GM12801 (cell line): ENCODE data around the gene SRM.

ENCODE experiments used
- CTCF ChIP-seq: IDR thresholded peaks from one replicate; pipeline ENCODE4 v1.5.1; 2011; ENCODE audit warnings: control low read depth; ENCODE audit not compliant: insufficient read length; ENCODE audit errors: extremely low read depth

The SRM gene

GRCh38 chr1:11031624-11032262, 28.1 kb downstream of the SRM start:
- no peak for TF ChIP-seq CTCF

- no peak for TF ChIP-seq CTCF
Observed at GRCh38 chr1:11030865-11031264, 29.0 kb downstream of the SRM start.

GRCh38 chr1:11028018-11028417, 31.8 kb downstream of the SRM start:
- TF ChIP-seq CTCF, result no peak

GRCh38 chr1:11027316-11027715, 32.5 kb downstream of the SRM start:
- TF ChIP-seq CTCF, result no peak

GRCh38 chr1:11026903-11027302, 32.9 kb downstream of the SRM start:
- TF ChIP-seq CTCF, result no peak

- TF ChIP-seq CTCF, result no peak
Observed at GRCh38 chr1:11026052-11026451, 33.8 kb downstream of the SRM start.

- TF ChIP-seq CTCF, result no peak
Observed at GRCh38 chr1:11025618-11026017, 34.2 kb downstream of the SRM start.

- no peak for TF ChIP-seq CTCF
Observed at GRCh38 chr1:11024874-11025203, 35.0 kb downstream of the SRM start.
